Posterior cingulate gyrus (tissue), 11 donors: ENCODE results near the gene CD44.
A peak's percentile ranks its signal among the peaks of the same experiment; 100 is the strongest.

Experiments used
- DNase-seq, 10 donors: peaks; one replicate each; pipeline versions ENCODE4 v3.0.0 to v3.0.0-alpha.2; 2020 to 2021; ENCODE audit warnings: mixed read lengths in 3 of 10
- intact Hi-C: fragments of 100-400 bp; cut with DNase I; formaldehyde crosslinking; loops from one replicate; pipeline ENCODE4 v1.15.1; 2023

CD44 gene

GRCh38 chr11:35154952-35155351, 16.0 kb downstream of the CD44 start:
- intact Hi-C loops = no loop called here
- DNase-seq = no peak

GRCh38 chr11:35155677-35156076, 16.7 kb downstream of the CD44 start:
- intact Hi-C loops = no loop called here
- DNase-seq = no peak

- intact Hi-C loops = no loop called here
- DNase-seq = no peak
Measured at GRCh38 chr11:35157814-35158700, 19.1 kb downstream of the CD44 start.

- intact Hi-C loops = no loop called here
- peak in 1 of 10 donors; percentile 14 for DNase-seq
Measured at GRCh38 chr11:35158701-35159510, 19.9 kb downstream of the CD44 start.

- no peak for DNase-seq
- intact Hi-C loops = no loop called here
Measured at GRCh38 chr11:35160246-35160824, 21.4 kb downstream of the CD44 start.

- intact Hi-C loops = no loop called here
- no peak for DNase-seq
Measured at GRCh38 chr11:35160902-35161597, 22.1 kb downstream of the CD44 start.

- no peak for DNase-seq
- intact Hi-C loops = no loop called here
Measured at GRCh38 chr11:35162745-35163144, 23.8 kb downstream of the CD44 start.

GRCh38 chr11:35163209-35163608, 24.2 kb downstream of the CD44 start:
- intact Hi-C loops = no loop called here

GRCh38 chr11:35163702-35164496, 24.9 kb downstream of the CD44 start:
- no peak for DNase-seq
- intact Hi-C loops = no loop called here

More at GRCh38 chr11:35163209-35163608, 24.2 kb downstream of the CD44 start:
- no peak for DNase-seq

GRCh38 chr11:35165030-35165422, 26.1 kb downstream of the CD44 start:
- intact Hi-C loops = no loop called here
- no peak for DNase-seq

GRCh38 chr11:35165423-35166368, 26.7 kb downstream of the CD44 start:
- no peak for DNase-seq
- intact Hi-C loops = no loop called here

- peak; percentile 16 to 91 (median 58) for DNase-seq
- intact Hi-C loops = no loop called here
Measured at GRCh38 chr11:35166369-35167360, 27.7 kb downstream of the CD44 start.

GRCh38 chr11:35167426-35167954, 28.5 kb downstream of the CD44 start:
- intact Hi-C loops = no loop called here
- no peak for DNase-seq

- intact Hi-C loops = no loop called here
- DNase-seq = no peak
Measured at GRCh38 chr11:35168671-35169070, 29.7 kb downstream of the CD44 start.

GRCh38 chr11:35169112-35169511, 30.1 kb downstream of the CD44 start:
- intact Hi-C loops = no loop called here
- DNase-seq = no peak

GRCh38 chr11:35169754-35170153, 30.8 kb downstream of the CD44 start:
- no peak for DNase-seq
- intact Hi-C loops = no loop called here

- intact Hi-C loops = no loop called here
- no peak for DNase-seq
Measured at GRCh38 chr11:35170503-35170902, 31.5 kb downstream of the CD44 start.
